ENCODE measurements around the gene TAF6.

Gene TAF6

DNA sequence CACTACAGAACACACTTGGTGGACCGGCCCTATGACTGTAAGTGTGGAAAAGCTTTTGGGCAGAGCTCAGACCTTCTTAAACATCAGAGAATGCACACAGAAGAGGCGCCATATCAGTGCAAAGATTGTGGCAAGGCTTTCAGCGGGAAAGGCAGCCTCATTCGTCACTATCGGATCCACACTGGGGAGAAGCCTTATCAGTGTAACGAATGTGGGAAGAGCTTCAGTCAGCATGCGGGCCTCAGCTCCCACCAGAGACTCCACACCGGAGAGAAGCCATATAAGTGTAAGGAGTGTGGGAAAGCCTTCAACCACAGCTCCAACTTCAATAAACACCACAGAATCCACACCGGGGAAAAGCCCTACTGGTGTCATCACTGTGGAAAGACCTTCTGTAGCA lies 55.0 kb downstream of the TAF6 start:
- no peak for DNase-seq

DNA sequence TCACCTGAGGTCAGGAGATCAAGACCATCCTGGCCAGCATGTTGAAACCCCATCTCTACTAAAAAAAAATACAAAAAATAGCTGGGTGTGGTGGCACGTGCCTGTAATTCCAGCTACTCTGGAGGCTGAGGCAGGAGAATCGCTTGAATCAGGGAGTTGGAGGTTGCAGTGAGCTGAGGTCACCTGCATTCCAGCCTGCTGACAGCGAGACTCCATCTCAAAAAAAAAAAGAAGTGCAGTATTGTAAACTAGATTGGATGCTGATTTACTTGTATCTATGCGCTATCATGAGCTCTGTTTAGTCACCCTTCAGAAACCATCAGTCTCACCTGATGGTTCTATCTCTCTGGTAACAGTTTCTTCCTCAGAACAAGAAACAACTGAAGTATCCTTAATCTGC lies 55.8 kb downstream of the TAF6 start:
- DNase-seq = no peak

DNA sequence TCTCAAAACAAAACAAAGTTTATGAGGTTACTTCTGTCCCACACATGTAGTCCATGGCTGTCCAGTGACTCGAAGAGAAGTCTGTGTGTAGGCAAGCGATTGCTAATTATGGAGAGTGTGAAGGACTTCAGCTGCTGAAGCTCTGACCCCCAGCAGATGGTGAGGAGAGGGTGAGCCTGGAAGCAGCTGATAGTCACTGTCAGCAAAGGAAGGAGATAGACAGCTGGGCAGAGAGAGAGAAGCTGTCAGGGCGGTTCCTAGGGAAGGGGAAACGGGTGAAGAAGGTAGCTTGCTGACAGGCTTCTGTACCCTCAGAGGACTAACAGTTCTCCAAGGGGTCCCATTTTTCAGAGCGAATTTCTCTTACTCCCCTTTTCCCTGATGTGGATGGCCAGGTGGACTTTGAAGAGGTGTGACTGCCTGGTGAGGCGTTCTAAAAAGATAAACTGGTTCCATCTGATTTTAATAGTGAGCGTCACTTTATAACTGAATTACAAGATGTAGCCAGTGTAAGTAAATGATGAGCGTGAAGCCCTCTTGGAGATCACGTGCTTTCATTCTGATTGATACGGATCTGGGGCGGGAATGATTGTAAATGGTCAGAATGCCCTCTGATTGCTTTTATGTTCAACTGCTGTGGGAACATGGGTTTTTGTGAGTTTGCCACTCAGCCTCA lies 57.5 kb downstream of the TAF6 start:
- no peak for DNase-seq

- no peak for DNase-seq
Measured at GRCh38 chr7:100059251-100059739, 59.9 kb downstream of the TAF6 start.

Data from NCI-H146 (cell line).